PC-9 (cell line): ENCODE data around the gene RASA4.
"Not testable (repeated sequence)": the region's sequence is repeated elsewhere in the genome, so short reads cannot be mapped to it uniquely, and the experiment has no call there.

Experiments used
- CTCF ChIP-seq: fragments of 200-600 bp; sonication (generic); conservative IDR thresholded peaks from 2 replicates; pipeline ENCODE4 v1.6.1; 2017; ENCODE audit warnings: mixed run types, antibody characterized with exemption, mild to moderate bottlenecking, moderate library complexity
- EZH2 ChIP-seq: fragments of 200-600 bp; sonication (generic); IDR thresholded peaks from 2 replicates; pipeline ENCODE4 v1.8.0; 2017; ENCODE audit warnings: antibody characterized with exemption, low read depth

- not testable (repeated sequence) for TF ChIP-seq CTCF, EZH2
These were observed 10.8 kb upstream of the RASA4 start for GRCh38 chr7:102627271-102627904.
